Liver (tissue), 3 donors: ENCODE data around the gene NHP2.

Experiments used
- ATF3 ChIP-seq: IDR thresholded peaks from 2 replicates; pipeline ENCODE4 v1.6.1; 2016; ENCODE audit warnings: antibody characterized with exemption
- CTCF ChIP-seq: fragments of 150-350 bp; IDR thresholded peaks from 2 replicates; pipeline ENCODE4 v1.5.1; 2017; ENCODE audit warnings: improper control_type of control experiment, low read depth, low read length; ENCODE audit not compliant: missing input control
- GABPA ChIP-seq, 2 donors: IDR thresholded peaks in 1 of 2; conservative IDR thresholded peaks in 1 of 2; 2 replicates each; pipeline ENCODE4 v1.6.1; 2016; ENCODE audit warnings: antibody characterized with exemption in 2 of 2, mild to moderate bottlenecking in 1 of 2, moderate library complexity in 1 of 2
- JUND ChIP-seq, 2 donors: IDR thresholded peaks; 2 replicates each; pipeline ENCODE4 v1.6.1; 2016; ENCODE audit warnings: antibody characterized with exemption in 2 of 2
- NR2F2 ChIP-seq: IDR thresholded peaks from 2 replicates; pipeline ENCODE4 v1.6.1; 2016; ENCODE audit warnings: antibody characterized with exemption
- REST ChIP-seq: IDR thresholded peaks from 2 replicates; pipeline ENCODE4 v1.6.1; 2016; ENCODE audit warnings: antibody characterized with exemption, mild to moderate bottlenecking
- RXRA ChIP-seq, 2 donors: IDR thresholded peaks; 2 replicates each; pipeline ENCODE4 v1.6.1; 2017 to 2018; ENCODE audit warnings: antibody characterized with exemption in 2 of 2, mild to moderate bottlenecking in 1 of 2
- SP1 ChIP-seq: IDR thresholded peaks from 2 replicates; pipeline ENCODE4 v1.6.1; 2018; ENCODE audit warnings: antibody characterized with exemption, mild to moderate bottlenecking
- TAF1 ChIP-seq: conservative IDR thresholded peaks from 2 replicates; pipeline ENCODE4 v1.6.1; 2016; ENCODE audit warnings: antibody characterized with exemption, mild to moderate bottlenecking
- ZBTB33 ChIP-seq: IDR thresholded peaks from 2 replicates; pipeline ENCODE4 v1.6.1; 2016; ENCODE audit warnings: antibody characterized with exemption
- donor health status: healthy.
- donor health status: healthy.

GRCh38 chr5:178198706-178199105, 45.0 kb upstream of the NHP2 start:
- no peak for TF ChIP-seq CTCF
- TF ChIP-seq JUND (IDR thresholded peaks at IDR 0.05): no peak
- TF ChIP-seq ZBTB33: no peak
- no peak for TF ChIP-seq NR2F2
- TF ChIP-seq TAF1: no peak
- TF ChIP-seq GABPA (IDR thresholded peaks at IDR 0.05 in 1 of 2, conservative IDR thresholded peaks at IDR 0.05 in 1 of 2): no peak
- no peak for TF ChIP-seq SP1
- no peak for TF ChIP-seq REST
- TF ChIP-seq RXRA (IDR thresholded peaks at IDR 0.05): no peak
- TF ChIP-seq ATF3: no peak
